K562 (cell line): Measurements from ENCODE around the gene C1orf21.

Source experiments
- CEBPB ChIP-seq: fragments of 450-650 bp; IDR thresholded peaks from 2 replicates; pipeline ENCODE4 v1.6.1; 2016; ENCODE audit warnings: missing genetic modification characterization, missing compliant biosample characterization
- FOXK1 ChIP-seq: sonication (generic); formaldehyde crosslinking; IDR thresholded peaks from 2 replicates; pipeline ENCODE4 v1.8.0; 2022; ENCODE audit warnings: missing genetic modification reagents, mild to moderate bottlenecking, borderline replicate concordance

DNA sequence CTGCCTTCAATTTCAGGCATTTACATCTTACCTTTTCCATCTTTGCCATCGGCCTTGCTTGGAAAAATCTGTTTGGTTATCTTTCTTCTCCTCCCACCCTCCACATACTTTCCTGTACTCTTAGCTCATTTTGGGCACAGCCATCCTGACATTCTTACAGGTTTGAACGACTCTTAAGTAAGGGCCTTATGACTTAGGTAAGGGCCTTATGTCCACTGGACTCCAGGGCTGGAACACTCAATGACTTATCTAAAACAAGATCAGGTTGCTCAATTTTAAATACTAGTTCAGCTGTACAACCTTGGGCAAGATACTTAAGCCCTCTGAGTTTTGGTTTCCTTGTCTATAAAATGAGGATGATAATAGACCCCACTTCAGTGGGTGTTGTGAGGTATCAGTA is 40.9 kb downstream of the C1orf21 start:
- TF ChIP-seq CEBPB (tag) (no peak), FOXK1 (CRISPR knock-in tag) (no peak)
